Measurements from ENCODE around the gene BLOC1S1.

Gene BLOC1S1

DNA sequence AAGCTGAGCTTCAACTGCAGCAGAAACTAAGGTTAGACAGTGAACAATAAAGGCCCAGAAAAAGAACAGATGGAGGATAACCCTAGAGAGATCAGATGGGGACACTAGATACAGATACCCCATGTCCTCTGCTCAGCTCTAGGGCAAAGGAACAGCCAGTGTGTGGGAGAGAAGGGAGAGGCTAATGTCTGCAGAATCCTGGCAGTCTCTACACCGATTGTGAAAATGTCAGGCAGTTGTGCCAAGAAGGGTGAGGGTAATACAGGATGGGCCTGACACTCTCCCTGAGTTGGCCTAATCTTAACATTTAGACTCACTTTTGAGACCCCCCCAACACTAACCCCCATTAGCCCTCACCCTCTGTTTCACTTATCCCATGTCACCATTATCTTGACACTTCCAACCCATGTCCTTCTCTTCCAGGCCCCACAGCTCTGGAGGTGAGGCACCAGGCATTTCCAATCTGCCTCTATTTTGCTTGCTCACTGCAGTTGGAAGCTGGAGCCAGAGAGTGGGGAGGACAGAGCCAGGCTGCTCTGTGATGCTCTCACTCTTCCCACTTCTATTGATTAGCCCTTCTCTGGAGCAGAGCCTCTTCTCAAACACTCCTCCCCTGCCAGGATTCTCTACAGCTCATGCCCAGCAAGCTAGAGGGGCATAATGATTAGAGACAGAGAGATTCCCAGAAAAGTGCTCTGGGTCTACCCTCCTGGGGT, 3.0 kb upstream of the BLOC1S1 start:
- DNase-seq, result no peak

DNA sequence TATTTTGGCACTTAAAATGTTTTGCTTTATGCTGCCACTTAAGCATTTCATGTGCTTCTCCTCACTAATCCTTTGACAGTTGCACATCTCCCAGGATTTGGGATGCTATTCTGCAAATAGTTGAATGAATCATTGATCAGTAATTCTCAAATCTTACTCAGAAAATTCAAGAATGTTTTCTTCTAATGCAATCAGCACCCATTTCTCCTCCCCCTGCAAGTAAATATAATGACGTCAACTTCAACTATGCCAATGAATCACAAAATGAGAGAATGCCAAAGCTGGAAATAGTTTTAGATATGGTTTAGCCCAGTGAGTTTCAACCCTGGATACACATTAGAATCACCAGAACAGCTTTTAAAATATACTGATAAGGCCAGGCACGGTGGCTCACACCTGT, 2.1 kb upstream of the BLOC1S1 start:
- DNase-seq, result no peak

DNA sequence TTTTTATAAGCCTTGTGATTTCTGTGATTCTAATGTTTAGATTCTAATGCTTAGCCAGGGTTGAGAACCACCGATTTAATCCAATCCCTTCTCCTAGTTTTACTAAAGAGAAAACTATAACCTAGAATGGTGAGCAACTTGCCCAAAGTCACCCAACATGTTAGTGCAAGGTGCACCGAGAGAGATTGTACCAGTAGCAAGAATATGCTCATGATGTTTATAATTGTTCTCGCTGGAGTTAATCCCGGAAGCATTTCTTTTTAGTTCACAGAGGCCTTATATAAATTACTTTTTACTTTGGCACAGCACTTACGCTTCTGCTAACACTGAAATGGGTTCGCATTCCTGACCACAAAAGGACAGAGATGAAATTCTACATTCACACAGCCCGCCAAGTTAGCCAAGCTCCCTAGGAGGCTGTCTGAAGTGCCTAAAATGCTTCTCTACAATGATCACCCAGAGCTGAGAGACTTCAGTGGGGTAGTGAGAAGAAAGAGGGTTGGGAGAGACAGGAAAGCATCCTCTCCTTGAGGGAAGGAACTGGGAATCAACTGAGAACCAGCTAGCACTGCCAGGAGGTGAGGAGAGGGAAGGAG, 579 bp upstream of the BLOC1S1 start:
- no peak for DNase-seq

DNA sequence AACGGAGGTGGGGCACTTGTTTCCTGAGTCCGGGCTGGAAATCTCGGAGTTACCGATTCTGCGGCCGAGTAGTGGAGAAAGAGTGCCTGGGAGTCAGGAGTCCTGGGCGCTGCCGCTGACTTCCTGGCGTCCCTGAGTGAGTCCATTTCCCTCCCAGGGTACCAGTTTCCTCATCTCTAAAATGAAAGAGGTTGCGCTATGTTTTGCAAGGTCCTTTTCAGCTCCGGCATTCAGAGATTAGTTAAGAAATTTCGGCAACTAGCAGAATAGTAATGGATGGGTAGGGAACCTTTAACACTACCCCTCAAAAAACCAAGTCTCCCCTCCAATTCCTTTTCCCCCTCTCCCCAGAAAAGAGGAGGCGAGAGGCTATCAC, 724 bp downstream of the BLOC1S1 start:
- DNase-seq, result no peak

DNA sequence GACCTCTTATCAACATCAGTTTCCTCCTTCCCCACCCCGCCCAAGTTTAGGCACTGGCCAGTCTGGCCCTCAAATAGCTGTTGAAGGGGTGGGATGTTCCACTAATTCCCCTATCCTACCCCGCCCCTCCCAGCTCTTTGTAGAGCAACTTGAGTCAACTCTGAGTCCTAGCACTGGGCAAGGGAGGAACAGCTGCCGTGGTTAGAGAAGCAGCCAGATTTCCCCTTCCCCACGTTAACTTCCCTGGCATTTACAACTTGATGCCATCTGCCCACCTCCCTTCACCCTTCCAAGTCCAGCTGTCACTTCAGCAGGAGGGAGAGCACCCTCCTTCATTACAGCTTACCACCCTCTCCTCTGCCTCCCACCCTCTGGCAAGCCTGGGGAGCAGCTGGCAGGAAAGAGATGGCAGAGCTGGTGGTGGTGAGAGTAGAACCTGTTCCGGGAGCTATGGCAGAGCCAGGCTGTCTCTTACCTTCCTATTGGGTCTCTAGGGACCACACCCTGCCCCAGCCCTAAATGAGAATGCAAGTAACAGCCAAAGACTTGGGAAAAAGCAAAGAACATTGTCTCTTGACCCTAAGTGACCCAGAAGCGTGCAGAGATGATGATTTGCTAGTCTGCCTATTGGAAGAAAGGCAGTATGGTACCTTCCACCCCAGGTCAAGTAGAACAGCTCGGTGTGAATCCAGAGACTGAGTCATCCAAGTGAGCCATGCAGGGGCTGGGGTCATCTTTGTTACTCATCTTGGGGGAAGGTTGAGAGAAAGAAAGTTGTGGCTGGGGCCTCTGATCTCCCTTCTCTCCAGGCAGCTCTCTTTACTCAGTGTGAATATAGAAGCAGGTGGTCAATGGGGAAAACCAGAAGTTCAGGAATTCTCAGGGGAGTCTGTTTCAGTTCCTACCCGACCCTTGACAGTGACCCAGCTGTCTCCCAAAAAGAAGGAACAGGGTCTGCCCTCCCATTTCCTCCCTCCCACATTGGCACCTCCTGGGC, 1.5 kb downstream of the BLOC1S1 start:
- peak; percentile 54 for DNase-seq

DNA sequence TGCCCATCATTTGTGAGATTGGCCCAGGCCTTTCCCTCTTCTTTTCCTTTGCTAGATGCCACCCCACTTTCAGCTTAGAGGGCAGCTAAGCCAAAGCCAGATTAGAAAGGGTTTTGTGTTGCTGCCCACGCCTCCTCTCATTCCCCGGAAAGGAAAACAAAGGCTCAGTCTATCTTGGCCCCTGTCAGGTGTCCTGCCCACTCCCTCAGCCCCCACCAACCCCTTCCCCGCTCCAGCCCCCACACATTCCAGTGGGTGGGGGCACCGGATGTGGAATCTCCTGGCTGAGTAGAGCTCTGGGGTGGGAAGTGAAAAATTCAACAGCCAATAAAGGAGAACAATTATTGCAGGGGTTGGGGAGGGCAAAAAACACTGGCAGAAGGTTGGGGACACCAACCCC, 2.2 kb downstream of the BLOC1S1 start:
- DNase-seq, result no peak

DNA sequence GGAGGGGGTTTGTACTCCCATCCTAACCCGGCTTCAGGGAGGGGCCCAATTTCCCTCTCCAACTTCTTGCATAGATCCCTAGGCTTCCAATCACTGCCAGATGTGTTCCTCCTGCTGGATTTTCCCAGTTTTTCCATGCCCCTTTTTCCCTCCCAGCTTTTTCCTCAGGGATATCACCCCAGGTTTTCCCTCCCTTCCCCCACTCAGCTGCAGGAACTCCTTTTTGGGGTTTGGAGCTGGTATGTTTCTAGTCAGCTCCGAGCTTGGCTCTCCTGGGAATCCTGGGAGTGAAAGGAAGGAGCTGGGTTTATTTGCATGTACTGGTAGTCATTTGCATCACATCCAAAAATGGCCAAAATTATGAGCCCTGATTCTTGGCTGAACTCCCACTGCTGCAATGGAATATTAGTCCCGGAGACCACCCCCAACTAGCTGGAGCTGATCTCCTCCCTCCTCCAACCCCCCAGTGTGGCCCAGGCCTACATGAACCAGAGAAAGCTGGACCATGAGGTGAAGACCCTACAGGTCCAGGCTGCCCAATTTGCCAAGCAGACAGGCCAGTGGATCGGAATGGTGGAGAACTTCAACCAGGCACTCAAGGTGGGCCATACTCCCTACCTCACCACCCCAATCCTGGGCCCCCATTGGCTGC, 2.9 kb downstream of the BLOC1S1 start:
- no peak for DNase-seq

DNA sequence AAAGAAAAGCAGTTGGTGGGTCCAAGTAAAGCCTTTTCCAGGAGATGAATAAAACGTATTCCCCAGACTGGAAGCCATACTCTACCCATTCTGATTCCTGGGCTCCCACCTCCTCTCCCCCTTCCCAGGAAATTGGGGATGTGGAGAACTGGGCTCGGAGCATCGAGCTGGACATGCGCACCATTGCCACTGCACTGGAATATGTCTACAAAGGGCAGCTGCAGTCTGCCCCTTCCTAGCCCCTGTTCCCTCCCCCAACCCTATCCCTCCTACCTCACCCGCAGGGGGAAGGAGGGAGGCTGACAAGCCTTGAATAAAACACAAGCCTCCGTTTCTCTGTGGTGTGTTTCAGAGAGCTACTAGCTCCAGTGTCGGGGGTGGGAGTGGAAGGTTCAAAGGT, 3.5 kb downstream of the BLOC1S1 start:
- no peak for DNase-seq

DNA sequence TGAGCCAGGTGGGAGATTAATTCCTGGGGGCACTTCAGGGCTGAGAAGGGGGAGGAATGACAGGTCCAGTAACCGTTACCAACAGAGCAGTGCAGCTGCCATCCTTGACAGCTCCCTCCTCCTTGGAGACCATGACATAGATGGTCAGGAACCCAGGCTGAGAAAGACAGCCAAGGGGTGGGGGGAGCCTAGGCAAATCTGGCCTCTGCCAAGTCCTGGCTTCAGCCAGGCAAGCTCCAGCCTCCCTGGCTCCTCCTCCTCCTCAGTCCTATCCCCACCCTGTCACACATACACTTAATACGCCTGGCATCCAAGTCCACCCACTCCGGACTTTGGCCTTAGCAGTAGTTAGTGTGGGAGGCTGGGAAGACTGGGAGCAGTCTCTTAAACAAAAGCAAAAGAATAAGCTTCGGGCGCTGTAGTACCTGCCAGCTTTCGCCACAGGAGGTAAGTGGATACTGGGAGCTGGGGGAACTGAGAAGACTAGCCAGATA, 4.3 kb downstream of the BLOC1S1 start, which contains the start of gene RDH5:
Gene RDH5 (plus strand): TSS at position 323 of the 494 bp plus-strand sequence. CDS start 792 bp downstream, outside the sequence.
- no peak for DNase-seq

DNA sequence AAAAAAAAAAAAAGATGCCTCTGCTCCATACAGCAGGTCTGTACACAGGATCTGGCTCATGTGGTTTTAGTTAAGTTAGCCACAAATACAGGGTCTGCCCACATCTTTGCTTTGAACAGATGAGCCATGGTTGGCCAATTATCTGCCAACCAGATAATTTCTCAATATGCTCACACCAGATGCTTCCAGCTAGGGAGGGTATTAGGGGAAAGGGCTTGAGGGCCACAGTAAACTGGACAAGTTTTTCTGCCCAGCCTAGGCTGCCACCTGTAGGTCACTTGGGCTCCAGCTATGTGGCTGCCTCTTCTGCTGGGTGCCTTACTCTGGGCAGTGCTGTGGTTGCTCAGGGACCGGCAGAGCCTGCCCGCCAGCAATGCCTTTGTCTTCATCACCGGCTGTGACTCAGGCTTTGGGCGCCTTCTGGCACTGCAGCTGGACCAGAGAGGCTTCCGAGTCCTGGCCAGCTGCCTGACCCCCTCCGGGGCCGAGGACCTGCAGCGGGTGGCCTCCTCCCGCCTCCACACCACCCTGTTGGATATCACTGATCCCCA, 5.1 kb downstream of the BLOC1S1 start:
- DNase-seq, result no peak

DNA sequence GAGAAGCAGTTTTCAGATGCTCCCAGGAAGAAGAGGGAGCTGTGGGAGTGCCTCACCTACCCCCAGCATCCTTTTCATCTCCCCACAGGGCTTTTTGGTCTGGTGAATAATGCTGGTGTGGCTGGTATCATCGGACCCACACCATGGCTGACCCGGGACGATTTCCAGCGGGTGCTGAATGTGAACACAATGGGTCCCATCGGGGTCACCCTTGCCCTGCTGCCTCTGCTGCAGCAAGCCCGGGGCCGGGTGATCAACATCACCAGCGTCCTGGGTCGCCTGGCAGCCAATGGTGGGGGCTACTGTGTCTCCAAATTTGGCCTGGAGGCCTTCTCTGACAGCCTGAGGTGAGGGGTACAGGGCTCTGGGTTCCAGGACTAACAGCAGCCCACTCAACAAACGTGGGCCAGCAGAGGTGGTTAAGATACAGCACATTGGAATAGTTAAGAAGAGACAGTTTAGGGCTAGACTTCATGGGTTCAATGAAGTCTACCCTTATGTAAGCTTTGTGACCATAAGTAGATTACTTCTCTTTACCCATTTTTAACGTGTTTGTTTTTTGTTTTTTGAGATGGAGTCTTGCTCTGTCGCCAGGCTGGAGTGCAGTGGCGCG, 5.9 kb downstream of the BLOC1S1 start:
- DNase-seq, result no peak

DNA sequence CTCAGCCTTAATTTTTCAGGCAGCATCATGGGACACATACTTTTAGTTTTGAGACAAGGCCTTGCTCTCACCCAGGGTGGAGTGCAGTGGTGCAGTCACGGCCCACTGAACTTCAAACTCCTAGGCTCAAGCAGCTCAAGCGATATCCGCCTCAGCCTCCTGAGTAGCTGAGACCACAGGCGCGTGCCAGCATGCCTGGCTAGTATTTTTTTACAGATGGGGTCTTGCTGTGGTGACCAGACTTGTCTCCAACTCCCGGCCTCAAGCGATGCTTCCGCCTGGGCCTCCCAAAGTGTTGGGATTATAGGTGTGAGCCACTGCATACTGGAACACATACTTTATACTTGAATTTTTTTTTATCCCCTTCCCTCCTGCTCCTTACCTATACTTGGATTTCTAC, 7.1 kb downstream of the BLOC1S1 start:
- DNase-seq, result no peak

DNA sequence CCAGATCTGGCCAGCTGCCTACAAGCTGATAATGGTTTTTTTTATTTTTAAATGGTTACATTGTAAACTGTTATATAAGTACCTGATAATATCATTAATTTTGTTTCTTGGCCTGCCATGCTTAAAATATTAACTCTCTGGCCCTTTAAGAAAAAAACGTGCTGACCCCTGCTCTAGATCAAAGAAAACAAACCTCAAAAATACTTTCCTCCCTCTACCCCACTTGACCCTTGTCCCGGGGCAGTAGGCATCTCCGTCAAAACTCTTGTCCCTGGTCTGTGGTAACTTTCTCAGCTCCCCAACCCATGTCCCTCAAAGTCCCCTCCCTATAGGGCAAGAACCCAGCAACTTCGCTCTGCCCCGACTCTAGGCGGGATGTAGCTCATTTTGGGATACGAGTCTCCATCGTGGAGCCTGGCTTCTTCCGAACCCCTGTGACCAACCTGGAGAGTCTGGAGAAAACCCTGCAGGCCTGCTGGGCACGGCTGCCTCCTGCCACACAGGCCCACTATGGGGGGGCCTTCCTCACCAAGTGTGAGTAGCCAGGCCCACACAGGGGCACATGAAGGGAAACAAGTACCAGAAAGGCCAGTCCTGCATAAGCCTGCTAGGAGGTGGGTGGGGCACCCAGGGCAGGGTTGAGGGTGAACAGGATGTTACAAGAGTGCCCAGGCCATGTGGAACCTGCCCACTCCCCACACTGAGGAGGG, 7.8 kb downstream of the BLOC1S1 start:
- no peak for DNase-seq

DNA sequence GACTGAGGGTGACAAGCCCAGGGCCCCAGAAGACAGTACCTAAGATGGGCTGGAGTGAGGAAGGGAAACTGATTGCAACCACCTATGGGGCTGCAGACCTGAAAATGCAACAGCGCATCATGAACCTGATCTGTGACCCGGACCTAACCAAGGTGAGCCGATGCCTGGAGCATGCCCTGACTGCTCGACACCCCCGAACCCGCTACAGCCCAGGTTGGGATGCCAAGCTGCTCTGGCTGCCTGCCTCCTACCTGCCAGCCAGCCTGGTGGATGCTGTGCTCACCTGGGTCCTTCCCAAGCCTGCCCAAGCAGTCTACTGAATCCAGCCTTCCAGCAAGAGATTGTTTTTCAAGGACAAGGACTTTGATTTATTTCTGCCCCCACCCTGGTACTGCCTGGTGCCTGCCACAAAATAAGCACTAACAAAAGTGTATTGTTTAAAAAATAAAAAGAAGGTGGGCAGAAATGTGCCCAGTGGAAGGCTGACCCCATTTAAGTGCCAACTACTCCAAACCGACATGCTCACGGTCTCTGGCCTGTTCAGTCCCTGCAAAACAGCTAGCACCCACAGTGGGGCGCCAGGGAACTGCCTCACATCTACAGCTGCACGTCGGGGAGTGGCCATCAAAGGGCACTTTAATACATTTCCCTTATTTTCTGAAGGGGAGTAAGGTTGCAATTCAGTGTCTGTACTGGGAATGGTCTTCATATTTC, 8.5 kb downstream of the BLOC1S1 start:
- peak; percentile 81 for DNase-seq

DNA sequence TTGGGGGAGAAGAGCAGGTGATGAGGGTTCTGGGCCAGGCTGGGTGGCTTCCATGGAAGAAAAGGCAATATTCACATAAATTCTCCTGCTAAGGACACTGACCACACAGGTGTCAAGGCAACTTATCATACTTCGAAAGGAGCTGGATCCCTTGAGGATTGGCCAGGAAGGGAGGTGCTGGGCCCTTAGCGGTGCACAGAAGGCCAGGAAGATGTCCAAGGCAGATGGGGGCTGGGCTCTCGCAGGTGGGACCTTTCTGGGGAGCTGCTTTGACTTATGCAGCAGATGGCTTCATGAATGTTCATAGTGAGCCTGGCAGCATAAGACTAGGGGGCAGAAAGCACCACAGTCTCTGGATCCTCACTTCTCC, 9.1 kb downstream of the BLOC1S1 start:
- no peak for DNase-seq

DNA sequence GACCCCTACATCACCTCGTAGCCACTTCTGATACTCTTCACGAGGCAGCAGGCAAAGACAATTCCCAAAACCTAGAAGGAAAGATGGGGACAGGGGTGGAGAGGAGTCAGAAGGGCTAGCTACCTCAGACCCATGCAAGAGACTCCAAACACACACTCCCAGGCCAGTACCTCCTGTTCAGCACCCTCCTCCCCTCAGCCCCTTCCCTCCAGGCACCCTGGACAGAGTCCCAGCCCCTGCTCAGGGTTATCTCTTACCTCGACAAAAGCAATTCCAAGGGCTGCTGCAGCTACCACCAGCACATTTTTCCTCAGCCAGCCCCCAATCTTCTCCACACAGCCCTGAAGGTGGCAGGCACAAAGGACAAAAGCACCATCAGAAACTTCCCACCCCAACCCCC, 9.7 kb downstream of the BLOC1S1 start:
- DNase-seq, result no peak

DNA sequence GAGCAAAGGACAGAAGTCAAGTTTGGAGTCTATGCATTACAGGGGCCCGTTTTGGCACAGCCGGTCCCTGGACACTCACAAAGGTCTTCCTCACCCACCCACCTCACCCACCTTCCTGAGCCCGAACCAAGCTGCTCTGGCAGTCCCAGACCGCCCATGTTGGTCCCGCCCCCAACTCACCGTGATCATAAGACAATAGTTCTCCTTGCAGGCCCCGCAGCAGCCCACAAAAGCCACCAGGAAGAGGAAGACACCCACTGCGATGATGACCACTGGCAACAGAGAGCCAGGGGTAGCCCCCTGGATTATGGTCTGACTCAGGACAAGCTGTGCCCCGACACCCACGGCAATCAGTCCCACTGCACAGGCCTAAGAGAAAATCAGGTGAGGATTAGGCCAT, 11.1 kb downstream of the BLOC1S1 start:
- DNase-seq, result no peak

DNA sequence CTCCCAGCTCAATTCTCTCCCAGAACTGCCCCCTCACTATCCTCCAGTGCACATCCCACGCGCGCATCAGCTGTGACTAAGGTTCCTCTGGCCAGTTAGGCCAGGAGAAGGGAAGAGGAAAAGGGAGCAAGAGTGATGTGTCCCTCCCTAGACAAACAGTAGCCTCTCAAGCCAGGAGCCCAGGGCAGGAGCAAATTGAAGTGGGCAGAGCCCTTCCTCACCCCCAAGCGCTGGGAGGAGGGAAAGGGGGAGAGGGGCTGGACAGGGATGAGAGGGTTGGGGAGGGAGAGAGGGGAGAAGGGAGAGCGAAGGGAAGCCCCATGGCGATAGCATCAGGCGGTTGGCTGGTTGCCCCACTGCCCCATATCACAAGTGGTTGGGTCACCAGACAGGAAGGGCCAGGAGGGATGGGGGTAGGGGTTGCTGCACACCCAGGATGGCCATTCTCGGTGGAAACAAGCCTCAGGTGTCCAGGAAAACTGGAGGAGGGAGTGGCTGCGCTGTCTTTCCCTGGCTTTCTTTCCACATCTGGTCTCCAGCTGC, 11.9 kb downstream of the BLOC1S1 start:
- DNase-seq, result no peak

DNA sequence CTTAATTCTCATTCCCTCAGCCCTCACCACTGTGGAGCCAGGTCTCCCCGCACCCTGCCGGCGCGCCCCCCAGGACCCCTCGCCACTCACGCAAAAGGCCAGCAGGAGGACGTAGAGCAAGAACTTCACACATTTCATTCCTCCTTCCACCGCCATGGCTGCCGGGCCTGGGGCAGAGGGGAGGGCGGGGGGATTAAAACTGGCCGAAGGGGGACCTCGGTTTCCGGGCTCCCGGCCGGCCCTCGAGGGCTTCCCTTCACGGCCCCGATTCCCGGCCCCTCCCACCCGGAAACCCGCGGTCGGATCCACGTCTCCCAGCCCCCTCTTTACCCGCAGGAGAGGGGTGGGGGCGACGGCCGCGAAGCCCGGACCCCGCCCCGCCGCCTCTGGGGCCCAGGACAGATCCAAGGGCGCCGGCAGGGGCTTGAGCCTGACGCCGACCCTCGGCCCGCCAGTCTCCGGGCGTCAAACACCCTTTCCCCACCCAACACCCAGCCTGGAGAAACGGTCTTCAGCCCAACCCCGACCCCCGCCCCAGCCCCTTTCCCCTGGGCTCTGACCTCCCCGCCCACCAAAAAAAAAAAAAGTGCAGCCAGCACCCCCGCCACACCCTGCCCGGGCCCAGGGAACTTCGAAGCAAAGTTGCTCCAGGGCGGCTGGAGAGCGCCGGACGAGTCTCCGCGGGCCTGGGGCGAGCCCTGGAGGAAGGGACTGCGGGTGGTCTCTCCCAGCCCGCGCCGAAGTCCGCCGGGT, 12.5 kb downstream of the BLOC1S1 start:
- DNase-seq, result peak; percentile 45

Measured in stimulated activated CD8-positive, alpha-beta memory T cell treated with anti-CD3 and anti-CD28 coated beads, Interleukin-4, amount 100 ng/mL, for 48 hours (primary cell).